ENCODE measurements around the gene APOBR. TPM values are rescaled to one million over a fixed set of nuclear protein-coding genes. Genes with fewer than 3 reads are reported as not detected.
"Not testable (repeated sequence)": the region's sequence is repeated elsewhere in the genome, so short reads cannot be mapped to it uniquely, and the experiment has no call there.

Gene APOBR
- total and polyA plus RNA-seq, 7 donors: 0.68 to 94.5 (median 1.1) TPM

- Histone ChIP-seq H3K27ac (no peak overlapping the region), H3K27me3 (no peaks in the 10 kb centered on the region), H3K4me1 (peaks cover 0 to 9% (median 6%) of the 10 kb centered on the region in 4 donors), H3K36me3 (no peaks in the 10 kb centered on the region), H3K4me3 (no peak overlapping the region), H3K9me3 (no peaks in the 10 kb centered on the region)
- no peak for DNase-seq
- WGBS, 2 donors: 92 to 94% methylated on average over 6 of the region's 6 CpGs
- intact Hi-C loops (cut with DNase I): no loop called here
- TF ChIP-seq POLR2AphosphoS5 (IDR thresholded peaks at IDR 0.05) (no peak), CTCF (IDR thresholded peaks at IDR 0.05) (no peak)
Measured at GRCh38 chr16:28521436-28521835, 27.0 kb downstream of the APOBR start.

- Histone ChIP-seq H3K4me3 (no peak overlapping the region), H3K27ac (no peak overlapping the region), H3K4me1 (peaks cover 0 to 9% (median 6%) of the 10 kb centered on the region in 4 donors), H3K36me3 (no peaks in the 10 kb centered on the region), H3K27me3 (no peaks in the 10 kb centered on the region), H3K9me3 (no peaks in the 10 kb centered on the region)
- 81 to 89% methylated on average over 11 of the region's 11 CpGs for WGBS, 2 donors
- no peak for DNase-seq
- no peak for TF ChIP-seq EP300 (IDR thresholded peaks at IDR 0.05)
- TF ChIP-seq POLR2A (IDR thresholded peaks at IDR 0.05): no peak
- TF ChIP-seq CTCF (IDR thresholded peaks at IDR 0.05): no peak
- TF ChIP-seq POLR2AphosphoS5 (IDR thresholded peaks at IDR 0.05): no peak
- intact Hi-C loops (cut with DNase I): no loop called here
Measured at GRCh38 chr16:28522792-28523191, 28.3 kb downstream of the APOBR start.

GRCh38 chr16:28524681-28525171, 30.3 kb downstream of the APOBR start:
- WGBS, 2 donors: 73 to 74% methylated on average over 6 of the region's 6 CpGs
- DNase-seq: no peak

GRCh38 chr16:28526201-28527099, 32.0 kb downstream of the APOBR start:
- intact Hi-C loops (cut with DNase I): no loop called here
- no peak overlapping the region for H3K27ac ChIP-seq
- TF ChIP-seq EP300 (IDR thresholded peaks at IDR 0.05) (no peak), CTCF (IDR thresholded peaks at IDR 0.05) (no peak), POLR2AphosphoS5 (IDR thresholded peaks at IDR 0.05) (no peak), POLR2A (IDR thresholded peaks at IDR 0.05) (no peak)
- H3K9me3 ChIP-seq: no peaks in the 10 kb centered on the region
- H3K4me3 ChIP-seq: no peak overlapping the region
- H3K4me1 ChIP-seq: peaks cover 0 to 9% (median 6%) of the 10 kb centered on the region in 4 donors
- DNase-seq: no peak
- no peaks in the 10 kb centered on the region for H3K36me3 ChIP-seq
- 67 to 86% methylated on average over 11 of the region's 11 CpGs for WGBS, 2 donors
- H3K27me3 ChIP-seq: no peaks in the 10 kb centered on the region

More at GRCh38 chr16:28524681-28525171, 30.3 kb downstream of the APOBR start:
- H3K36me3 ChIP-seq: no peaks in the 10 kb centered on the region
- TF ChIP-seq POLR2AphosphoS5 (IDR thresholded peaks at IDR 0.05): no peak
- TF ChIP-seq EP300 (IDR thresholded peaks at IDR 0.05): no peak
- no peak for TF ChIP-seq CTCF (IDR thresholded peaks at IDR 0.05)
- no peak for TF ChIP-seq POLR2A (IDR thresholded peaks at IDR 0.05)
- no peaks in the 10 kb centered on the region for H3K9me3 ChIP-seq
- H3K4me3 ChIP-seq: no peak overlapping the region
- no peak overlapping the region for H3K27ac ChIP-seq
- intact Hi-C loops (cut with DNase I): no loop called here
- no peaks in the 10 kb centered on the region for H3K27me3 ChIP-seq
- H3K4me1 ChIP-seq: peaks cover 0 to 9% (median 6%) of the 10 kb centered on the region in 4 donors

GRCh38 chr16:28527100-28527785, 32.8 kb downstream of the APOBR start:
- intact Hi-C loops (cut with DNase I); H3K36me3 ChIP-seq; H3K4me3 ChIP-seq; H3K9me3 ChIP-seq; DNase-seq; H3K27ac ChIP-seq; H3K27me3 ChIP-seq: not testable (repeated sequence)
- peaks cover 0 to 16% (median 9%) of the 10 kb centered on the region in 4 donors for H3K4me1 ChIP-seq
- WGBS, 2 donors: 96% methylated on average over 7 of the region's 7 CpGs
